C4-2B (cell line): ENCODE measurements around the gene TPD52L1.

ENCODE experiments used
- H3K27ac ChIP-seq: fragments of 450-650 bp; 2 replicates; pipeline ENCODE4 v1.5.1; 2017
- CTCF ChIP-seq: fragments of 450-650 bp; conservative IDR thresholded peaks from 2 replicates; pipeline ENCODE4 v1.5.1; 2017; ENCODE audit warnings: mild to moderate bottlenecking
- ZFX ChIP-seq: fragments of 450-650 bp; IDR thresholded peaks from 2 replicates; pipeline ENCODE4 v1.6.1; 2017

Gene TPD52L1

DNA sequence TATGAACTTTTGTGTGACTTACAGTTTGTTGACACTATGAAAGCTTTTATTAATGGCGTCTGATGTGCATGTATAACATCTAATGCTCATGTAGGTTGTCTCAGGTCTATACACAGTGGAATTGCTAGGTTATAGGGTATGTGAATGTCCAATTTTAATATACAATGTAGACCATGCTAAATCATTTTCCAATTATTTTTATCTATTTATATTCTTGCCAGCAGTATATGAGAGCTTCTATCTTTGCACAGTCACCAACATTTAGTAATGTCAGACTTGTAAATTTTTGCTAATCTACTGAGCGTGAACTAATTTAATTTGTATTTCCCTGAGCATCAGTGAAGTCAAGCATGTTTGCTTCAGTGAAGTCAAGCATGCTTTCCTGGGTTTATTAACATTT is 64.4 kb downstream of the TPD52L1 start:
- no peak overlapping the region for H3K27ac ChIP-seq
- TF ChIP-seq CTCF, result no peak
- TF ChIP-seq ZFX, result no peak

- no peak overlapping the region for H3K27ac ChIP-seq
- TF ChIP-seq ZFX (no peak), CTCF (no peak)
These were observed 65.9 kb downstream of the TPD52L1 start for GRCh38 chr6:125219361-125219895.

- H3K27ac ChIP-seq, result no peak overlapping the region; the same call in 1 of the 2 replicates
- TF ChIP-seq CTCF (no peak), ZFX (no peak)
These were observed 67.1 kb downstream of the TPD52L1 start for GRCh38 chr6:125220712-125221111.

DNA sequence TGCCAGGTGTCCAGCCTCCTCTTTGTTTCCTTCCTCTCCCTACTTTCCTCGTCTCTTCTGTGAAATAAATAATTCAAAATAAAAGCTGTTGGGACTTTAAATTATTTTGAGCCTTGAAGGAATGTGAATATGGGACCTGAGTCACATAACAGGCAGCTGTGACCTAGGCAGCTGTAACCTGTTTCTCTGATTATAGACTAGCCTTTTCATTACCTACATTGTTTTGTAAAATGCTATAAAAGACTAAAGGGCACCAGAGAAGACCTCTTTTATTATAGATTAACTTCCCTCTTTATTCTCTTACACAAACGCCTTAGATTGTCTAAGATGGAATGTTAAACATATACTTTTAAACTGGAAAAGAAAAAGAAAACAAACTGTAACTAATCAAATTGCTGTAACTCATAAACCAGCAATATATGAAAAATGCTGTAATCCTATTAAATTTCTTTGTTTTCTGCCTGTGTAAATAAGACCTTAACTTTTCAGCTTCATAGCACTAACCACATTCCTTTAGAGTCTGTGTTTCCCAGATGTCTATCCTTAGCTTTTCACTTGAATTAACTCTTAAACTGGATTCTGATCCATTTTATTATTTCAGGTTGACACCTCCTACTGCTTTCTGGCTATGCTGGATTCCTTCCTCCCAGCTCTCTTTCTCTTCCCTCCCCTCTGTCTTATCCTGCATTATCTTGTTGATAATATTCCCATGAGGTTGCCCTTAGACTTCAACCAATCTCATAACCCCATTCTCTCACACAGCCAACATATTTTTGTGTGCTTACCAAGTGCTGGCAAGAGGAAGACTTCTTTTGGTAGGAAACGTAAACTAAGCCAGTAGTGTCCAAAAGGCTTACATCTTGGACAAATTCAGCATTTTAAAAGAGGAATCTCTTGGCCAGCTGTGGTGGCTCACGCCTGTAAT is 69.2 kb downstream of the TPD52L1 start:
- TF ChIP-seq ZFX, result no peak
- no peak for TF ChIP-seq CTCF
- H3K27ac ChIP-seq, result no peak overlapping the region

- no peak overlapping the region for H3K27ac ChIP-seq
- TF ChIP-seq ZFX (no peak), CTCF (no peak)
These were observed 70.8 kb downstream of the TPD52L1 start for GRCh38 chr6:125224231-125224861.

DNA sequence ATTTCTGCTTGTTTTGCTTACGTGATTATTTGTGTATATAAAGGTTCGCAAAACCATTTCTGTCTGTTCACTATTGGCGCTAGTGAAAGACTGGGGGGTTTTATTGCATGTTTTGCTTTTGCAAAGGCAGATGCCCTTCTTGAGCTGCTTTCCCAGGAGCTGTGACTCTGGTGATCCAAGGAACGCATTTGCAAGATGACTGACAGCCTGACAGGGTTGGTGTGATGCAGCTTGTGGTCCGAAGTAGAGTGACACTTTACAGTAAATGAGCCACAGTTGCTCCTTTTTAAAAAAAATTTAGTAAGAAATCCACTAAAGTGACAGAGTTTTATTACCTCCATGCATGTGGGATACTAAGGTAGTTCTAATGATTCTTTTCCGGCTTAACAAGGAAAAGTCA is 73.7 kb downstream of the TPD52L1 start:
- TF ChIP-seq CTCF (no peak), ZFX (no peak)
- no peak overlapping the region for H3K27ac ChIP-seq

GRCh38 chr6:125228981-125229479 is 75.5 kb downstream of the TPD52L1 start:
- no peak for TF ChIP-seq CTCF
- TF ChIP-seq ZFX, result no peak
- H3K27ac ChIP-seq, result no peak overlapping the region
